DOHH2 (cell line): Measurements from ENCODE around the gene KMT2D.
"Not testable (repeated sequence)": the region's sequence is repeated elsewhere in the genome, so short reads cannot be mapped to it uniquely, and the experiment has no call there.

Experiments
- H3F3A ChIP-seq: fragments of 200-600 bp; sonication (generic), shearing (Covaris generic); 2 replicates; pipeline ENCODE4 v1.6.0; 2016; ENCODE audit warnings: antibody characterized with exemption, mild to moderate bottlenecking; ENCODE audit not compliant: control insufficient read depth, insufficient read depth
- H3K27ac ChIP-seq: fragments of 200-600 bp; sonication (generic); 2 replicates; pipeline ENCODE4 v1.5.1; 2014; ENCODE audit warnings: low read depth, mild to moderate bottlenecking, low read length, moderate library complexity
- H3K27me3 ChIP-seq: fragments of 200-600 bp; sonication (generic); 2 replicates; pipeline ENCODE4 v1.6.1; 2014; ENCODE audit warnings: mild to moderate bottlenecking, low read length, mixed read lengths; ENCODE audit not compliant: control insufficient read depth
- H3K36me3 ChIP-seq: fragments of 200-600 bp; sonication (generic); 2 replicates; pipeline ENCODE4 v1.6.1; 2014; ENCODE audit warnings: mild to moderate bottlenecking, low read length, moderate library complexity, mixed read lengths; ENCODE audit not compliant: control insufficient read depth
- H3K4me1 ChIP-seq: fragments of 200-600 bp; sonication (generic); 2 replicates; pipeline ENCODE4 v1.6.1; 2014; ENCODE audit warnings: mild to moderate bottlenecking, low read length, mixed read lengths; ENCODE audit not compliant: control insufficient read depth
- H3K4me2 ChIP-seq: fragments of 200-600 bp; sonication (generic); 2 replicates; pipeline ENCODE4 v1.6.0; 2014; ENCODE audit warnings: mild to moderate bottlenecking, low read length, moderate library complexity
- H3K4me3 ChIP-seq: fragments of 200-600 bp; sonication (generic); 2 replicates; pipeline ENCODE4 v1.5.1; 2014; ENCODE audit warnings: mild to moderate bottlenecking, low read length, mixed read lengths
- H3K79me2 ChIP-seq: fragments of 200-600 bp; sonication (generic); 2 replicates; pipeline ENCODE4 v1.6.1; 2014; ENCODE audit warnings: mild to moderate bottlenecking, low read length, mixed read lengths; ENCODE audit not compliant: control insufficient read depth
- H3K9me2 ChIP-seq: fragments of 200-600 bp; sonication (generic); replicated peaks from 2 replicates; pipeline ENCODE4 v1.6.1; 2014; ENCODE audit warnings: mild to moderate bottlenecking, low read length, mixed read lengths; ENCODE audit not compliant: control insufficient read depth
- H3K9me3 ChIP-seq: fragments of 200-600 bp; sonication (generic); 2 replicates; pipeline ENCODE4 v1.6.1; 2014; ENCODE audit warnings: antibody characterized with exemption, low read length, mixed read lengths; ENCODE audit not compliant: control insufficient read depth, insufficient read depth
- H4K20me1 ChIP-seq: fragments of 200-600 bp; sonication (generic); 2 replicates; pipeline ENCODE4 v1.6.0; 2014; ENCODE audit warnings: low read depth, mild to moderate bottlenecking, antibody characterized with exemption, low read length, moderate library complexity; ENCODE audit not compliant: control insufficient read depth, insufficient read depth
- CTCF ChIP-seq: fragments of 200-600 bp; sonication (generic); IDR thresholded peaks from one replicate; pipeline ENCODE4 v1.5.1; 2014; ENCODE audit warnings: antibody characterized with exemption, mild to moderate bottlenecking, low read depth, low read length; ENCODE audit not compliant: poor library complexity, severe bottlenecking
- EZH2phosphoT487 ChIP-seq: fragments of 200-600 bp; sonication (generic); IDR thresholded peaks from 2 replicates; pipeline ENCODE4 v1.6.1; 2017; ENCODE audit warnings: borderline replicate concordance, mild to moderate bottlenecking, antibody characterized with exemption, low read length, moderate library complexity, mixed read lengths

Gene KMT2D

GRCh38 chr12:49066120-49066519 is 5.5 kb upstream of the KMT2D start:
- no peak for TF ChIP-seq CTCF
- TF ChIP-seq EZH2phosphoT487 = no peak
- no peak overlapping the region for H3K27ac ChIP-seq
- H3K36me3 ChIP-seq = no peaks in the 10 kb centered on the region
- peaks cover 31% of the 10 kb centered on the region for H3K4me1 ChIP-seq
- H4K20me1 ChIP-seq = no peaks in the 10 kb centered on the region
- peaks cover 9% of the 10 kb centered on the region for H3K79me2 ChIP-seq
- H3K9me3 ChIP-seq = no peaks in the 10 kb centered on the region
- no peaks in the 10 kb centered on the region for H3K9me2 ChIP-seq
- H3K4me3 ChIP-seq = no peak overlapping the region
- peaks cover 7% of the 10 kb centered on the region; the same call in 1 of the 2 replicates for H3K27me3 ChIP-seq
- H3K4me2 ChIP-seq = no peak overlapping the region
- peaks cover 6% of the 10 kb centered on the region; the same call in 1 of the 2 replicates for H3F3A ChIP-seq

DNA sequence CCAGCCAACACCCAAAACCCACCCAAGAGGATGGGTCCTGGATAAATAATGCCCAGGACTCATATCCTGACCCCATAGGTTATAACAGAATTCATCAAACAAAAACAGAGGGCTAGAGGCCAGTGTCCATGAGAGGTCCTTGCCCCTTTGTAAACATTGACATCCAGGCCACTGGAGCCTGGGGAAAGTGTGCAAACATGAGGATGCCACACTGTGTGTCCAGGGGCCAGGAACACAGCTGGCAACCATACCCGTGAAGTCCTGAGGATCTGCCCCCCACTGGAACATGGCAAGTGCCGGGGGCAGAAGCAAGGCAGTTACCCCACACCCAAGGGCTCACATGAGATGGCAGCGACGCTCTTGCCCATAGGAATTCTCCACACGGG is 4.2 kb upstream of the KMT2D start:
- Histone ChIP-seq H3K27ac (no peak overlapping the region), H3F3A (peaks cover 6% of the 10 kb centered on the region; the same call in 1 of the 2 replicates), H3K9me2 (no peaks in the 10 kb centered on the region)

DNA sequence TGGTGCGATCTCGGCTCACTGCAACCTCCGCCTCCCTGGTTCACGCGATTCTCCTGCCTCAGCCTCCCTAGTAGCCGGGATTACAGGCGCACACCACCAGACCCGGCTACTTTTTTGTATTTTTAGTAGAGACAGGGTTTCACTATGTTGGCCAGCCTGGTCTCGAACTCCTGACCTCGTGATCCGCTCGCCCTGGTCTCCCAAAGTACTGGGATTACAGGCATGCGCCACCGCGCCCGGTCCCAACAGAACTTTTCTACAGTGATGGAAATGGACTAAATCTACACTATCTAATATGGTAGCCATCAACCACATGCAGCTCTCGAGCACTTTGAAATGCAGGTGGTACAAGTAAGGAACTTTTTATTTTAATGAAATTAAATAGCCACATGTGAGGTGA is 1.3 kb upstream of the KMT2D start:
- not testable (repeated sequence) for H3K9me2 ChIP-seq, H3K9me3 ChIP-seq, H3K27ac ChIP-seq, H3F3A ChIP-seq, H3K27me3 ChIP-seq
- peaks cover 28% of the 10 kb centered on the region for H3K4me1 ChIP-seq
- H4K20me1 ChIP-seq = peaks cover 15% of the 10 kb centered on the region
- H3K36me3 ChIP-seq = peaks cover 22% of the 10 kb centered on the region
- H3K4me2 ChIP-seq = peak overlapping the region; percentile 82
- H3K4me3 ChIP-seq = peak overlapping the region; percentile 92
- peaks cover 50% of the 10 kb centered on the region for H3K79me2 ChIP-seq

More for the DNA sequence above, 4.2 kb upstream of the KMT2D start:
- no peak overlapping the region for H3K4me3 ChIP-seq
- TF ChIP-seq CTCF (no peak), EZH2phosphoT487 (no peak)
- no peaks in the 10 kb centered on the region; the same call in 1 of the 2 replicates for H3K36me3 ChIP-seq
- peaks cover 7% of the 10 kb centered on the region; the same call in 1 of the 2 replicates for H3K27me3 ChIP-seq
- peaks cover 22% of the 10 kb centered on the region for H3K79me2 ChIP-seq
- H3K4me2 ChIP-seq = no peak overlapping the region
- no peaks in the 10 kb centered on the region for H4K20me1 ChIP-seq
- H3K4me1 ChIP-seq = peaks cover 27% of the 10 kb centered on the region
- H3K9me3 ChIP-seq = no peaks in the 10 kb centered on the region

DNA sequence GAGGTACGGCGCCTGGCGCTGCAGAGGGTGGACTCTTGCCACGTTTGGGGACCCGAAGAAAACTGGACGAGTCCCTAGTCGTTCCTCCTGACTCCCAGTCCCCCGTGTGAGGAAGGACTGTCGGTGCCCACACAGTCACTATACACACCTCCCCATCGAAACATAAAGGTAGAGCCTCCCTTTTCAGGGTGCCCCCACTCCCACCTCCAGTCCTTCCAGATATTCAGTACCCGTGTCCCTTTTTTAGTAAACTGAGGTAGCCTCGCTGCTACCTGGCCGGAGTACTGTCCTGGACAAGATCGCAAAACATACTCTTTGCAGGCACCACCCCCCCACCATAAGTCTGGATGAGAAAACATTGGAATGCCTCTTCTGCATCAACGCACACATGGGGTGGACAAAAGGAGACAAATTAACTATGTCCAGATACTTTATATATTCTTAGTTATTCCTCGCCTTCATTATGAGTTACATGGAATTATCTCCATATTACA is 610 bp upstream of the KMT2D start:
- TF ChIP-seq EZH2phosphoT487 (no peak), CTCF (no peak)
- no peaks in the 10 kb centered on the region for H3K27me3 ChIP-seq
- H3K4me2 ChIP-seq = peak overlapping the region; percentile 82
- peaks cover 35% of the 10 kb centered on the region for H3K4me1 ChIP-seq
- H3K79me2 ChIP-seq = peaks cover 57% of the 10 kb centered on the region
- peaks cover 15% of the 10 kb centered on the region for H4K20me1 ChIP-seq
- peak overlapping the region; percentile 76 for H3K27ac ChIP-seq
- peaks cover 22% of the 10 kb centered on the region for H3K36me3 ChIP-seq
- H3K9me3 ChIP-seq = no peaks in the 10 kb centered on the region
- H3F3A ChIP-seq = peaks cover 6% of the 10 kb centered on the region; the same call in 1 of the 2 replicates
- H3K9me2 ChIP-seq = no peaks in the 10 kb centered on the region
- peak overlapping the region; percentile 92 for H3K4me3 ChIP-seq
